OCI-LY7 (cell line): ENCODE data around the gene FBXO42. TPM values are rescaled to one million over a fixed set of nuclear protein-coding genes. Genes with fewer than 3 reads are reported as not detected.
A peak's percentile ranks its signal among the peaks of the same experiment; 100 is the strongest.

Experiments used
- BruUV-seq: library from RNA; stranded (reverse); fragments of 400-500 nt; replicated peaks from 2 replicates; lab custom pipeline; 2021; lab: Mats Ljungman, UMichigan
- CTCF ChIA-PET: fragments of 300-600 bp; sonication (Branson Sonifier 250); formaldehyde crosslinking; loops from one replicate; lab custom pipeline; 2022; ENCODE audit warnings: antibody characterized with exemption; ENCODE audit not compliant: unreplicated experiment; lab: Charles Lee
- POLR2A ChIA-PET: fragments of 300-600 bp; sonication (Branson Sonifier 250); formaldehyde crosslinking; loops from one replicate; lab custom pipeline; 2022; ENCODE audit warnings: antibody characterized with exemption; lab: Charles Lee
- DNase-seq: peaks from one replicate; pipeline ENCODE4 v3.0.0-alpha.2; 2015; ENCODE audit warnings: low spot score
- H2AFZ ChIP-seq: fragments of 200-600 bp; sonication (generic), shearing (Covaris generic); 2 replicates; pipeline ENCODE4 v1.6.1; 2014; ENCODE audit warnings: mild to moderate bottlenecking, antibody characterized with exemption, low read length, moderate library complexity
- H3K27ac ChIP-seq: fragments of 200-600 bp; sonication (generic); 2 replicates; pipeline ENCODE4 v1.5.1; 2014; ENCODE audit warnings: mixed run types, low read depth, mild to moderate bottlenecking, moderate library complexity, low read length, inconsistent platforms; ENCODE audit not compliant: poor library complexity, severe bottlenecking
- H3K36me3 ChIP-seq: fragments of 200-600 bp; sonication (generic); 2 replicates; pipeline ENCODE4 v1.6.1; 2014; ENCODE audit warnings: mild to moderate bottlenecking, antibody characterized with exemption, low read length, moderate library complexity, mixed read lengths; ENCODE audit not compliant: insufficient read depth
- H3K4me1 ChIP-seq: fragments of 200-600 bp; sonication (generic); 2 replicates; pipeline ENCODE4 v1.5.1; 2014; ENCODE audit warnings: mild to moderate bottlenecking, low read length; ENCODE audit not compliant: insufficient read depth, poor library complexity, severe bottlenecking
- H3K4me2 ChIP-seq: fragments of 200-600 bp; sonication (generic); 2 replicates; pipeline ENCODE4 v1.6.1; 2014; ENCODE audit warnings: mild to moderate bottlenecking, low read length
- H3K4me3 ChIP-seq: fragments of 200-600 bp; sonication (generic); 2 replicates; pipeline ENCODE4 v1.5.1; 2014; ENCODE audit warnings: mild to moderate bottlenecking, low read depth, low read length; ENCODE audit not compliant: poor library complexity, severe bottlenecking
- H3K79me2 ChIP-seq: fragments of 200-600 bp; sonication (generic); 2 replicates; pipeline ENCODE4 v1.6.1; 2016; ENCODE audit warnings: low read depth, mild to moderate bottlenecking, low read length, moderate library complexity, mixed read lengths; ENCODE audit not compliant: insufficient read depth
- H3K9me2 ChIP-seq: fragments of 200-600 bp; sonication (generic); 2 replicates; pipeline ENCODE4 v1.6.1; 2016; ENCODE audit warnings: mild to moderate bottlenecking, low read length, mixed read lengths; ENCODE audit not compliant: insufficient read depth
- H3K9me3 ChIP-seq: fragments of 200-600 bp; sonication (generic); 2 replicates; pipeline ENCODE4 v1.6.1; 2014; ENCODE audit warnings: mild to moderate bottlenecking, mixed run types, low read length, mixed read lengths
- H4K20me1 ChIP-seq: fragments of 200-600 bp; sonication (generic); 2 replicates; pipeline ENCODE4 v1.6.1; 2014; ENCODE audit warnings: mild to moderate bottlenecking, antibody characterized with exemption, low read length, moderate library complexity, mixed read lengths; ENCODE audit not compliant: insufficient read depth
- EZH2phosphoT487 ChIP-seq: fragments of 200-600 bp; sonication (generic); IDR thresholded peaks from 2 replicates; pipeline ENCODE4 v1.6.1; 2018; ENCODE audit warnings: low read depth, borderline replicate concordance, mild to moderate bottlenecking, mixed run types, antibody characterized with exemption, low read length, moderate library complexity, mixed read lengths
- intact Hi-C: fragments of 100-400 bp; cut with micrococcal nuclease; formaldehyde crosslinking; loops from one replicate; pipeline ENCODE4 v1.10.0; 2022; ENCODE audit not compliant: unreplicated experiment
- total RNA-seq, 2 experiments: library from RNA; depleted of rRNA in 1 of 2; stranded (reverse); fragments of >200 nt in 1 of 2; shearing (Covaris generic) in 1 of 2; gene quantifications; 2 replicates each; pipeline ENCODE4 v1.2.3, GENCODE V29; 2014 to 2022
- TF ChIP-seq, protein P1 (sequence below): fragments of 200-600 bp; sonication (generic); conservative IDR thresholded peaks from 2 replicates; pipeline ENCODE4 v1.5.1; 2014; ENCODE audit warnings: mild to moderate bottlenecking, antibody characterized with exemption, low read length, moderate library complexity, mixed read lengths

Gene FBXO42
- total RNA-seq, 2 experiments from 2014 or later, result 20.0 to 22.9 TPM

DNA sequence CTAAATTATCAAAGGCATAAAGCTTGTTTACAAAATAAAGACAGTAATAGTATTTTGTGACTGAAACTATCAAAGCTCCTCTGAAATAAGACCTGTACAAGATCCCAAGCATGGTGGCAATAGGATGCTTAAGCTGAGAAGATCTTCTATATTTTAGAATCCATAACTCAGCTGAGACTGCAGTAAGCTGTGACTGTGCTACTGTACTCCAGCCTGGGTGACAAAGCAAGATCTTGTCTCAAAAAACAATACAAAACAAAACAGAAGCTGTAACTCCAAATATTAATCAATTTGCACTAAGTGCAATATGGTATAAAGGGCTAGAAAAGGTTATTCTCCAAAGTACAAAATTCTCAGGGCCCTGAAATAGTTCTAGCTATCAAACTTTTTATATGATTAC, 59.5 kb downstream of the FBXO42 start:
- Histone ChIP-seq H3K79me2 (no peaks in the 10 kb centered on the region), H3K9me3 (0 out of 2 replicates have a peak, but pooled peaks cover 5% of the 10 kb centered on the region), H3K9me2 (no peaks in the 10 kb centered on the region), H3K36me3 (peaks cover 55% of the 10 kb centered on the region), H3K27ac (no peak overlapping the region), H3K4me3 (no peak overlapping the region), H3K4me1 (no peaks in the 10 kb centered on the region), H2AFZ (no peak overlapping the region), H4K20me1 (no peaks in the 10 kb centered on the region), H3K4me2 (no peak overlapping the region)
- DNase-seq, result no peak
- no TSS peak for BruUV-seq
- intact Hi-C loops, result no loop called here
- ChIA-PET CTCF (no interaction called here), POLR2A (interaction anchor here (0.6 to 1.6 kb wide), 4 partner anchors 9 to 148 kb away, joined by 3 to 4 read pairs (median 4); no protein-coding TSS in a partner anchor)
- no peak for TF ChIP-seq EZH2phosphoT487
- TF ChIP-seq, protein P1, sequence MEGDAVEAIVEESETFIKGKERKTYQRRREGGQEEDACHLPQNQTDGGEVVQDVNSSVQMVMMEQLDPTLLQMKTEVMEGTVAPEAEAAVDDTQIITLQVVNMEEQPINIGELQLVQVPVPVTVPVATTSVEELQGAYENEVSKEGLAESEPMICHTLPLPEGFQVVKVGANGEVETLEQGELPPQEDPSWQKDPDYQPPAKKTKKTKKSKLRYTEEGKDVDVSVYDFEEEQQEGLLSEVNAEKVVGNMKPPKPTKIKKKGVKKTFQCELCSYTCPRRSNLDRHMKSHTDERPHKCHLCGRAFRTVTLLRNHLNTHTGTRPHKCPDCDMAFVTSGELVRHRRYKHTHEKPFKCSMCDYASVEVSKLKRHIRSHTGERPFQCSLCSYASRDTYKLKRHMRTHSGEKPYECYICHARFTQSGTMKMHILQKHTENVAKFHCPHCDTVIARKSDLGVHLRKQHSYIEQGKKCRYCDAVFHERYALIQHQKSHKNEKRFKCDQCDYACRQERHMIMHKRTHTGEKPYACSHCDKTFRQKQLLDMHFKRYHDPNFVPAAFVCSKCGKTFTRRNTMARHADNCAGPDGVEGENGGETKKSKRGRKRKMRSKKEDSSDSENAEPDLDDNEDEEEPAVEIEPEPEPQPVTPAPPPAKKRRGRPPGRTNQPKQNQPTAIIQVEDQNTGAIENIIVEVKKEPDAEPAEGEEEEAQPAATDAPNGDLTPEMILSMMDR, result no peak

DNA sequence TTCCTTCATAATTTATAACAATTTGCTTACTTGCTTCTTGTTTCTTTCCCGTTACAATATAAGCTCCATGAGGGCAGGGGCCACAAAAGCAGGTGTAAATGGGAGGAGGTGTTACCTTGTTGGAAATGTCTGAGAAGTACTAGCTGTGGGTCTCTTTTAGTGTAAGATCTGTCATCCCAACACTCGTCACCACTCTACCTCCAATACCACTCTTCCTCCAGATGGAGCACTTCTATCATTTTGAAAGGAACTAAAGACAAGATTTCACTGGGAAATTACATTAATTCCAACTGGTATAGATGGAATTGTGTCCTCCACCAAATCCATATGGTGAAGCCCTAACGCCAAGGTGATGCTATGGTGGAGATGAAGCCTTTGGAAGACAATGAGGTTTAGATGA, 62.3 kb downstream of the FBXO42 start:
- POLR2A ChIA-PET, result no interaction called here
- Histone ChIP-seq H3K9me2 (no peaks in the 10 kb centered on the region), H3K4me3 (no peak overlapping the region), H3K4me1 (no peaks in the 10 kb centered on the region), H3K79me2 (no peaks in the 10 kb centered on the region), H4K20me1 (no peaks in the 10 kb centered on the region), H3K27ac (no peak overlapping the region), H2AFZ (no peak overlapping the region), H3K4me2 (no peak overlapping the region), H3K36me3 (peaks cover 51% of the 10 kb centered on the region), H3K9me3 (no peaks in the 10 kb centered on the region)
- no peak for DNase-seq
- TF ChIP-seq, protein P1, result 0 out of 2 replicates have a peak, but pooled peaks have one; percentile 11
- TF ChIP-seq EZH2phosphoT487, result no peak
- no TSS peak for BruUV-seq
- CTCF ChIA-PET, result no interaction called here
- intact Hi-C loops, result no loop called here

DNA sequence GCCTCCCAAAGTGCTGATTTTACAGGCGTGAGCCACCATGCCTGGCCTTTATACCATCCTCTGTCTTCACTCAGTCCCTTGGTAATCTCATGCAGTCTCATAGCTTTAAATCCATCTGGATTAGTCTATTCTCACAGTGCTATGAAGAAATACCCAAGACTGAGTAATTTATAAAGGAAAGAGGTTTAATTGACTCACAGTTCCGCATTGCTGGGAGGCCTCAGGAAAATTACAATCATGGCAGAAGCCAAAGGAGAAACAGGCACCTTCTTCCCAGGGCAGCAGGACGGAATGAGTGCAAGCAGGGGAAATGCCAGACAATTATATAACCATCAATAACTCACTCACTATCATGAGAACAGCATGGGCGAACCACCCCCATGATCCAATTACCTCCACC, 66.2 kb downstream of the FBXO42 start:
- POLR2A ChIA-PET, result no interaction called here

More for the DNA sequence above, 66.2 kb downstream of the FBXO42 start:
- H2AFZ ChIP-seq, result no peak overlapping the region
- no peaks in the 10 kb centered on the region for H3K9me2 ChIP-seq
- H3K4me1 ChIP-seq, result no peaks in the 10 kb centered on the region
- H3K36me3 ChIP-seq, result peaks cover 22% of the 10 kb centered on the region
- intact Hi-C loops, result no loop called here
- no peak for DNase-seq
- no peak overlapping the region for H3K27ac ChIP-seq
- TF ChIP-seq, protein P1, result no peak
- TF ChIP-seq EZH2phosphoT487, result no peak
- no peaks in the 10 kb centered on the region for H3K79me2 ChIP-seq
- no peaks in the 10 kb centered on the region for H4K20me1 ChIP-seq
- H3K4me3 ChIP-seq, result no peak overlapping the region
- CTCF ChIA-PET, result no interaction called here
- BruUV-seq, result no TSS peak
- no peaks in the 10 kb centered on the region for H3K9me3 ChIP-seq
- H3K4me2 ChIP-seq, result no peak overlapping the region
